Stimulated activated CD8-positive, alpha-beta memory T cell treated with anti-CD3 and anti-CD28 coated beads, Interleukin-12 subunit alpha, Interleukin-12 subunit beta, amount 100 ng/mL, for 24 hours (primary cell): Measurements from ENCODE around the gene MRPL43.

ENCODE experiments used
- DNase-seq: peaks from one replicate; pipeline ENCODE4 v3.0.0-alpha.2; 2020; ENCODE audit errors: extremely low read depth

MRPL43 gene

GRCh38 chr10:101003639-101004206 is 16.4 kb upstream of the MRPL43 start:
- DNase-seq: no peak

- no peak for DNase-seq
Measured at GRCh38 chr10:101002456-101002855, 15.2 kb upstream of the MRPL43 start.

GRCh38 chr10:101001659-101002035 is 14.3 kb upstream of the MRPL43 start:
- DNase-seq: no peak

- no peak for DNase-seq
Measured at GRCh38 chr10:101000915-101001658, 13.8 kb upstream of the MRPL43 start.

GRCh38 chr10:101000127-101000914 is 13.0 kb upstream of the MRPL43 start:
- DNase-seq: no peak

GRCh38 chr10:100999742-101000126 is 12.4 kb upstream of the MRPL43 start, which contains the start of gene LZTS2:
Gene LZTS2, plus strand, starts transcription at chr10:100999808. Its CDS starts 2,731 bp downstream, at chr10:101002539.
- DNase-seq: no peak

- peak; percentile 50 for DNase-seq
Measured at GRCh38 chr10:100998991-100999741, 11.9 kb upstream of the MRPL43 start.

GRCh38 chr10:100998183-100998990 is 11.1 kb upstream of the MRPL43 start:
- DNase-seq: no peak

- DNase-seq: no peak
Measured at GRCh38 chr10:100997360-100998182, 10.3 kb upstream of the MRPL43 start.

- DNase-seq: no peak
Measured at GRCh38 chr10:100996678-100997359, 9.5 kb upstream of the MRPL43 start.

- no peak for DNase-seq
Measured at GRCh38 chr10:100995181-100995580, 7.9 kb upstream of the MRPL43 start.

GRCh38 chr10:100993986-100994708 is 6.8 kb upstream of the MRPL43 start:
- DNase-seq: no peak

- DNase-seq: no peak
Measured at GRCh38 chr10:100989088-100989487, 1.8 kb upstream of the MRPL43 start.

- DNase-seq: no peak
Measured at GRCh38 chr10:100988166-100988565, 869 bp upstream of the MRPL43 start.

GRCh38 chr10:100987685-100988049 is 370 bp upstream of the MRPL43 start:
- no peak for DNase-seq

GRCh38 chr10:100986623-100986951 is 710 bp downstream of the MRPL43 start:
- no peak for DNase-seq

- no peak for DNase-seq
Measured at GRCh38 chr10:100985336-100985735, 2.0 kb downstream of the MRPL43 start.

- DNase-seq: no peak
Measured at GRCh38 chr10:100984672-100985177, 2.6 kb downstream of the MRPL43 start.
